Measurements from ENCODE around the gene ARHGEF11. TPM values are rescaled to one million over a fixed set of nuclear protein-coding genes. Genes with fewer than 3 reads are reported as not detected.

ARHGEF11 gene
- total RNA-seq, 4 donors from 2014 or later: 36.5 to 54.2 (median 41.2) TPM

DNA sequence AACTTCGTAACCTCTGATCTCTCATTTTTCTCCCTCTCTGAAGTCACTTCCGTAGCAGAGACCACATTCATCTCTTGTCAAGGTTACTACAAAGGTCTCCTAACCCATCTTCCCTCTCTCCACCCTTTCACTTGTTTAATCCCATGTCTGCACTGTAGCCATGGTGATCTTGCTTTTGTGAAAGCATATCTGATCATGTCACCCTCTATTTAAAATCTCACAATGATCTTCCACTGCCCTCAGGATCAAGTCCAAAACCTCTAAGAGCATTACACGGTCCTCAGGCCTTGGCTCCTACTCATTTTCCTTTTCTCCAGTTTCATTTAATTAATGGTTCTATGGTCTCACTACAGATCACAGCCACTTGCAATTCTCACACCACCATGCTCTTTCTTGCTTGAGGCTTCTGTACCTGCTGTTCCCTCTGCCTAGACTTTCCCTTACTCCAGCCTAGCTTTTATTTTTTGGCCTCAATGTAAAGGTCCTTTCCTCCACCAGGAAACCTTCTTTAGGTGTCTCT, 12.1 kb downstream of the ARHGEF11 start:
- peaks cover 10 to 33% (median 28%) of the 10 kb centered on the region in 4 donors for H3K4me1 ChIP-seq
- H3K36me3 ChIP-seq: no peaks in the 10 kb centered on the region
- 67% methylated on average over 3 of the region's 3 CpGs for WGBS
- no peaks in the 10 kb centered on the region for H3K9me3 ChIP-seq
- H3K27me3 ChIP-seq: no peaks in the 10 kb centered on the region
- TF ChIP-seq EP300 (IDR thresholded peaks at IDR 0.05) (no peak), POLR2A (IDR thresholded peaks at IDR 0.05; ENCODE audit: low read depth) (no peak), POLR2AphosphoS5 (IDR thresholded peaks at IDR 0.05) (no peak)
- TF ChIP-seq, protein P1, sequence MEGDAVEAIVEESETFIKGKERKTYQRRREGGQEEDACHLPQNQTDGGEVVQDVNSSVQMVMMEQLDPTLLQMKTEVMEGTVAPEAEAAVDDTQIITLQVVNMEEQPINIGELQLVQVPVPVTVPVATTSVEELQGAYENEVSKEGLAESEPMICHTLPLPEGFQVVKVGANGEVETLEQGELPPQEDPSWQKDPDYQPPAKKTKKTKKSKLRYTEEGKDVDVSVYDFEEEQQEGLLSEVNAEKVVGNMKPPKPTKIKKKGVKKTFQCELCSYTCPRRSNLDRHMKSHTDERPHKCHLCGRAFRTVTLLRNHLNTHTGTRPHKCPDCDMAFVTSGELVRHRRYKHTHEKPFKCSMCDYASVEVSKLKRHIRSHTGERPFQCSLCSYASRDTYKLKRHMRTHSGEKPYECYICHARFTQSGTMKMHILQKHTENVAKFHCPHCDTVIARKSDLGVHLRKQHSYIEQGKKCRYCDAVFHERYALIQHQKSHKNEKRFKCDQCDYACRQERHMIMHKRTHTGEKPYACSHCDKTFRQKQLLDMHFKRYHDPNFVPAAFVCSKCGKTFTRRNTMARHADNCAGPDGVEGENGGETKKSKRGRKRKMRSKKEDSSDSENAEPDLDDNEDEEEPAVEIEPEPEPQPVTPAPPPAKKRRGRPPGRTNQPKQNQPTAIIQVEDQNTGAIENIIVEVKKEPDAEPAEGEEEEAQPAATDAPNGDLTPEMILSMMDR (IDR thresholded peaks at IDR 0.05): no peak
- no peak overlapping the region for H3K4me3 ChIP-seq
- no peak overlapping the region for H3K27ac ChIP-seq (replicated peaks in 1 of 4)
- intact Hi-C loops (cut with DNase I): no loop called here
- no peak for DNase-seq (ENCODE audit: extremely low spot score)

DNA sequence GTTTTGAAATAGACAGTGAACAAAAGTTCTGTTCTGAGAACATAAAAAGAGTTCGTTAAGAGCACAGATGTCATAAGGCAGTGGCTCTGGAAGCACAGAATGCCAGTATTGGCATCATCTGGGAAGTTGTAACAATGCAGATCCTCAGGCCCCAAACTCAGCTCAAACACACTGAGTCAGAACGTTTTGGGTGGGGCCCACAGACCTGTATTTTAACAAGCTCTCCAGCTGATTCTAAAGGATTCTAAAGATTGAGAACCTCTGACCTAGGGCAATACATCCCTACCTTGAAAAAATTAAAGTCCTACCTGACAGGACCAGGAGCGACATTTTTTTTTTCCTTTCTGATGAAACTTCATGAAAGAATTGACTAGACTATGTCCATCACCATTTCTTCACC, 13.2 kb downstream of the ARHGEF11 start:
- TF ChIP-seq, protein P1 (IDR thresholded peaks at IDR 0.05): no peak
- TF ChIP-seq EP300 (IDR thresholded peaks at IDR 0.05) (no peak), POLR2A (IDR thresholded peaks at IDR 0.05; ENCODE audit: low read depth) (no peak)
- DNase-seq (ENCODE audit: extremely low spot score): no peak
- intact Hi-C loops (cut with DNase I): no loop called here
- Histone ChIP-seq H3K36me3 (no peaks in the 10 kb centered on the region), H3K9me3 (no peaks in the 10 kb centered on the region), H3K27ac (replicated peaks in 1 of 4) (no peak overlapping the region), H3K27me3 (no peaks in the 10 kb centered on the region), H3K4me3 (no peak overlapping the region), H3K4me1 (peaks cover 10 to 33% (median 27%) of the 10 kb centered on the region in 4 donors)
- 79% methylated on average over 3 of the region's 3 CpGs for WGBS

DNA sequence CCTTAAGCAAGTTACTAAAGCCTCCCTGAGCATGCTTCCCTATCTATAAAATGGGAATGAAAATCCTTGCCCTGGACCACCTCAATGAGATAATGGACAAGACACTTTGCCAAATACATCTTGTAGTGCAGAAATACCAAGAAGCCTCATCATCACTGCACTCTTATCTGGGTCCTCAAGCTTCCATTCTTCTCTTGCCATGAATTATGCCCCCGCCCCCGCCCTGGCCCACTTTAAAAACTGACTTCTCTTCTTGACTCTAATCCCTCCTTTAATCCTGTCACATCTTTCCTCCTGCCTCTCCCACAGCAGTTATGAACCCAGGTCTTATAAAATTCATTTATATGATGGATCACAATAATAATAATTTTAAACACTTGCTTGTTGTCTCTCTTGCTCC, 14.8 kb downstream of the ARHGEF11 start:
- H3K27me3 ChIP-seq: no peaks in the 10 kb centered on the region
- no peak overlapping the region for H3K27ac ChIP-seq (replicated peaks in 1 of 4)
- no peak for TF ChIP-seq POLR2A (IDR thresholded peaks at IDR 0.05; ENCODE audit: low read depth)
- no peak for TF ChIP-seq EP300 (IDR thresholded peaks at IDR 0.05)
- TF ChIP-seq, protein P1 (IDR thresholded peaks at IDR 0.05): no peak
- TF ChIP-seq POLR2AphosphoS5 (IDR thresholded peaks at IDR 0.05): no peak
- WGBS: 98% methylated on average over 2 of the region's 2 CpGs
- no peak for DNase-seq (ENCODE audit: extremely low spot score)
- intact Hi-C loops (cut with DNase I): no loop called here
- H3K9me3 ChIP-seq: no peaks in the 10 kb centered on the region
- peaks cover 19 to 42% (median 37%) of the 10 kb centered on the region in 4 donors for H3K4me1 ChIP-seq
- no peak overlapping the region for H3K4me3 ChIP-seq
- H3K36me3 ChIP-seq: no peaks in the 10 kb centered on the region

DNA sequence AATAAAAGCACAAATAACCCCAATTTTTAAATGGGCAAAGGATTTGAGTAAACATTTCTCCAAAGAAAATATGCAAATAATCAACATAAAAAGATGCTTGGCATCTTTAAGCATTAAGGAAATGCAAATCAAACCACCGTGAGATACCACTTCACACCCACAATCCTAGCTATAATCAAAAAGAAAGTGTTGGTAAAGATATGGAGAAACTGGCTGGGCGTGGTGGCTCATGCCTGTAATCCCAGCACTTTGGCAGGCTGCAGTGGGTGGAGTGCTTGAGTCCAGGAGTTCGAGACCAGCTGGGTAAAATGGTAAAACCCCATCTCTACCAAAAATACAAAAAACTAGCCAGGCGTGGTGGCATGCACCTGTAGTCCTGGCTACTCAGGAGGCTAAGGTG, 16.9 kb downstream of the ARHGEF11 start:
- WGBS: 94% methylated on average over 4 of the region's 4 CpGs
- intact Hi-C loops (cut with DNase I): no loop called here

More for the DNA sequence above, 16.9 kb downstream of the ARHGEF11 start:
- no peak for DNase-seq (ENCODE audit: extremely low spot score)
- Histone ChIP-seq H3K27me3 (no peaks in the 10 kb centered on the region), H3K36me3 (no peaks in the 10 kb centered on the region), H3K27ac (replicated peaks in 1 of 4) (no peak overlapping the region), H3K9me3 (no peaks in the 10 kb centered on the region), H3K4me3 (no peak overlapping the region), H3K4me1 (peaks cover 16 to 36% (median 29%) of the 10 kb centered on the region in 4 donors)
- TF ChIP-seq EP300 (IDR thresholded peaks at IDR 0.05): no peak
- TF ChIP-seq POLR2AphosphoS5 (IDR thresholded peaks at IDR 0.05): no peak
- TF ChIP-seq, protein P1 (IDR thresholded peaks at IDR 0.05): no peak
- no peak for TF ChIP-seq POLR2A (IDR thresholded peaks at IDR 0.05; ENCODE audit: low read depth)
